Transverse colon (tissue), 4 donors: Measurements from ENCODE around the gene FLOT1. TPM values are rescaled to one million over a fixed set of nuclear protein-coding genes. Genes with fewer than 3 reads are reported as not detected.

Source experiments
- DNase-seq: peaks from one replicate; pipeline ENCODE4 v3.0.0-alpha.2; 2019
- H3K27ac ChIP-seq, 4 donors: fragments of 200-600 bp; sonication (generic); 2 replicates each; pipeline ENCODE4 v1.5.1; 2016 to 2018; ENCODE audit warnings: inconsistent platforms in 4 of 4
- H3K27me3 ChIP-seq: fragments of 200-600 bp; sonication (generic); 2 replicates; pipeline ENCODE4 v1.5.1; 2017; ENCODE audit warnings: inconsistent platforms
- H3K36me3 ChIP-seq, 4 donors: fragments of 200-600 bp; sonication (generic); 2 replicates each; pipeline ENCODE4 v1.5.1; 2017 to 2019; ENCODE audit warnings: inconsistent platforms in 4 of 4
- H3K4me1 ChIP-seq, 4 donors: fragments of 200-600 bp; sonication (generic); 2 replicates each; pipeline ENCODE4 v1.5.1; 2017 to 2020; ENCODE audit warnings: inconsistent platforms in 4 of 4
- H3K4me3 ChIP-seq, 4 donors: fragments of 200-600 bp; sonication (generic); 1 replicate in 1 of 4; 2 replicates in 3 of 4; pipeline versions ENCODE4 v1.5.1 to v1.6.1; 2017 to 2019; ENCODE audit warnings: inconsistent platforms in 4 of 4
- H3K9me3 ChIP-seq, 2 donors: fragments of 200-600 bp; sonication (generic); 2 replicates each; pipeline ENCODE4 v1.5.1; 2017 to 2019; ENCODE audit warnings: inconsistent platforms in 2 of 2
- EP300 ChIP-seq: sonication (generic); formaldehyde crosslinking; IDR thresholded peaks from one replicate; pipeline ENCODE4 v1.6.1; 2017; ENCODE audit warnings: antibody characterized with exemption, low read depth
- POLR2A ChIP-seq: fragments of 450-650 bp; IDR thresholded peaks from one replicate; pipeline ENCODE4 v1.6.1; 2016; ENCODE audit warnings: antibody characterized with exemption, mild to moderate bottlenecking, moderate library complexity
- POLR2AphosphoS5 ChIP-seq, 3 donors: sonication (generic); formaldehyde crosslinking; IDR thresholded peaks; one replicate each; pipeline ENCODE4 v1.6.1; 2016; ENCODE audit warnings: antibody characterized with exemption in 3 of 3
- WGBS, 2 donors: methylation state at CpG; one replicate each; pipeline ENCODE4 v1.1.5; 2018; ENCODE audit warnings: low coverage in 1 of 2; 5-methylcytosine and 5-hydroxymethylcytosine counted together
- in situ Hi-C, 4 donors: fragments of 200-750 bp; cut with MboI; loops; one replicate each; pipeline versions ENCODE4 v1.15.0 to v1.15.1; 2017; ENCODE audit warnings: low sequenced_read_pairs in 3 of 4, low pct_ligation_motif_present in 1 of 4, low pct_unique_long_range_greater_than_20kb in 1 of 4
- intact Hi-C: fragments of 100-400 bp; cut with DNase I; formaldehyde crosslinking; loops from one replicate; pipeline ENCODE4 v1.15.1; 2023; ENCODE audit warnings: low total_unique reads
- total RNA-seq, 4 donors: library from RNA; depleted of rRNA; stranded (reverse); fragments of >200 nt; gene quantifications; one replicate each; pipeline ENCODE4 v1.1.0, GENCODE V29; 2016
- TF ChIP-seq, protein P1 (sequence below), 5 experiments: fragments of 200-600 bp in 3 of 5; fragments of 450-650 bp in 2 of 5; sonication (generic) in 3 of 5; IDR thresholded peaks; 1 replicate in 2 of 5; 2 replicates in 3 of 5; pipeline ENCODE4 v1.5.1; 2016 to 2017; ENCODE audit warnings: antibody characterized with exemption in 5 of 5, inconsistent platforms in 3 of 5, mild to moderate bottlenecking in 2 of 5, moderate library complexity in 1 of 5

FLOT1 gene
- total RNA-seq, 4 donors from 2014 or later = 123 to 146 (median 139) TPM

- 92% methylated on average over 1 of the region's 1 CpG; no CpG with 5 or more reads in 1 of the 2 donors for WGBS, 2 donors
- no peak overlapping the region for H3K27ac ChIP-seq
- no peak overlapping the region for H3K4me3 ChIP-seq
- no peaks in the 10 kb centered on the region for H3K27me3 ChIP-seq
- no peaks in the 10 kb centered on the region for H3K9me3 ChIP-seq
- intact Hi-C loops = no loop called here
- TF ChIP-seq POLR2AphosphoS5 (IDR thresholded peaks at IDR 0.05) = no peak
- peaks cover 0 to 18% (median 4%) of the 10 kb centered on the region in 4 donors for H3K36me3 ChIP-seq
- DNase-seq = no peak
- H3K4me1 ChIP-seq = peaks cover 4 to 9% (median 7%) of the 10 kb centered on the region in 4 donors
- in situ Hi-C loops = no loop called here
Measured at GRCh38 chr6:30711758-30712380, 30.6 kb downstream of the FLOT1 start.

GRCh38 chr6:30709101-30709868 is 33.2 kb downstream of the FLOT1 start:
- H3K27ac ChIP-seq = no peak overlapping the region
- TF ChIP-seq POLR2A (no peak), EP300 (no peak), POLR2AphosphoS5 (IDR thresholded peaks at IDR 0.05) (no peak)
- TF ChIP-seq, protein P1, sequence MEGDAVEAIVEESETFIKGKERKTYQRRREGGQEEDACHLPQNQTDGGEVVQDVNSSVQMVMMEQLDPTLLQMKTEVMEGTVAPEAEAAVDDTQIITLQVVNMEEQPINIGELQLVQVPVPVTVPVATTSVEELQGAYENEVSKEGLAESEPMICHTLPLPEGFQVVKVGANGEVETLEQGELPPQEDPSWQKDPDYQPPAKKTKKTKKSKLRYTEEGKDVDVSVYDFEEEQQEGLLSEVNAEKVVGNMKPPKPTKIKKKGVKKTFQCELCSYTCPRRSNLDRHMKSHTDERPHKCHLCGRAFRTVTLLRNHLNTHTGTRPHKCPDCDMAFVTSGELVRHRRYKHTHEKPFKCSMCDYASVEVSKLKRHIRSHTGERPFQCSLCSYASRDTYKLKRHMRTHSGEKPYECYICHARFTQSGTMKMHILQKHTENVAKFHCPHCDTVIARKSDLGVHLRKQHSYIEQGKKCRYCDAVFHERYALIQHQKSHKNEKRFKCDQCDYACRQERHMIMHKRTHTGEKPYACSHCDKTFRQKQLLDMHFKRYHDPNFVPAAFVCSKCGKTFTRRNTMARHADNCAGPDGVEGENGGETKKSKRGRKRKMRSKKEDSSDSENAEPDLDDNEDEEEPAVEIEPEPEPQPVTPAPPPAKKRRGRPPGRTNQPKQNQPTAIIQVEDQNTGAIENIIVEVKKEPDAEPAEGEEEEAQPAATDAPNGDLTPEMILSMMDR (IDR thresholded peaks at IDR 0.05) = no peak
- H3K4me1 ChIP-seq = no peaks in the 10 kb centered on the region
- H3K27me3 ChIP-seq = no peaks in the 10 kb centered on the region
- no peaks in the 10 kb centered on the region for H3K9me3 ChIP-seq
- 80 to 88% methylated on average over 1 to 2 of the region's 2 CpGs for WGBS, 2 donors
- intact Hi-C loops (no loop called here), in situ Hi-C loops (no loop called here)
- no peak overlapping the region for H3K4me3 ChIP-seq
- DNase-seq = no peak
- peaks cover 0 to 14% (median 4%) of the 10 kb centered on the region in 4 donors for H3K36me3 ChIP-seq

GRCh38 chr6:30707281-30707850 is 35.1 kb downstream of the FLOT1 start:
- H3K27me3 ChIP-seq = no peaks in the 10 kb centered on the region
- H3K27ac ChIP-seq = no peak overlapping the region
- H3K4me3 ChIP-seq = no peak overlapping the region
- H3K36me3 ChIP-seq = peaks cover 0 to 6% (median 1%) of the 10 kb centered on the region in 4 donors
- TF ChIP-seq, protein P1 (IDR thresholded peaks at IDR 0.05) = no peak
- TF ChIP-seq POLR2A = no peak
- no peak for TF ChIP-seq EP300
- TF ChIP-seq POLR2AphosphoS5 (IDR thresholded peaks at IDR 0.05) = no peak
- H3K9me3 ChIP-seq = no peaks in the 10 kb centered on the region
- WGBS, 2 donors = 67 to 68% methylated on average over 6 of the region's 6 CpGs
- no peak for DNase-seq
- H3K4me1 ChIP-seq = no peaks in the 10 kb centered on the region
- intact Hi-C loops (no loop called here), in situ Hi-C loops (no loop called here)

- H3K4me1 ChIP-seq = no peaks in the 10 kb centered on the region
- no peaks in the 10 kb centered on the region for H3K9me3 ChIP-seq
- H3K27ac ChIP-seq = no peak overlapping the region
- intact Hi-C loops (no loop called here), in situ Hi-C loops (no loop called here)
- H3K4me3 ChIP-seq = no peak overlapping the region
- no peaks in the 10 kb centered on the region for H3K27me3 ChIP-seq
- TF ChIP-seq, protein P1 (IDR thresholded peaks at IDR 0.05) = no peak
- TF ChIP-seq POLR2A (no peak), POLR2AphosphoS5 (IDR thresholded peaks at IDR 0.05) (no peak), EP300 (no peak)
- WGBS, 2 donors = 95 to 100% methylated on average over 2 to 4 of the region's 4 CpGs
- no peak for DNase-seq
- H3K36me3 ChIP-seq = no peaks in the 10 kb centered on the region
Measured at GRCh38 chr6:30705620-30706019, 36.9 kb downstream of the FLOT1 start.
